GM13976 (cell line): ENCODE data around the gene SP140.

Source experiments
- DNase-seq: peaks from one replicate; pipeline ENCODE4 v3.0.0; 2012; ENCODE audit warnings: low spot score
- in situ Hi-C: fragments of 300-500 bp; cut with MboI; formaldehyde crosslinking; loops from one replicate; pipeline ENCODE4 v1.12.0; 2022; ENCODE audit warnings: low sequenced_read_pairs, mixed read lengths, inconsistent platforms; ENCODE audit not compliant: unreplicated experiment
- TF ChIP-seq, protein P1 (sequence below): IDR thresholded peaks from 2 replicates; pipeline ENCODE4 v1.5.1; 2012; ENCODE audit warnings: borderline replicate concordance, mild to moderate bottlenecking; ENCODE audit not compliant: insufficient read depth; ENCODE audit errors: extremely low read depth, missing control alignments, control extremely low read depth

The SP140 gene

DNA sequence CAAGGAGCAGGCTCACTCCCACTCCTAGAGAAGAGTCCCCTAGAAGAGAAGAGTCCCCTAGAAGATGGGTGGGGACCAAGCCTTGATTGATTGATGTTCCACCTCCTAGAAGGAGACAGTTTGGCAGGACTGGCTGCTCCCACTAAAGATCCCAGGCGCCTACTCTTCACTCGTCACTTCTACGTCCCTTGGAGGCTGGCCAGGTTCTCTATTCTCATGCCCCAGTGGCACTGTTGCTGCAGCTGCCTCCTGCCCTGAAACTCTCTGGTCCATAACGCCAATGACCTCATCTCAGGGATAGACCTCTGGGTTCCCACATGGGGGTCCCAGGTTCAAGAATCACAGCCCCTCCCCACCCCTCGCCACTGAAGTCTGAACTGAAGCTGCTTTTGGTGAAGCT lies 99.0 kb downstream of the SP140 start:
- DNase-seq: no peak
- TF ChIP-seq, protein P1, sequence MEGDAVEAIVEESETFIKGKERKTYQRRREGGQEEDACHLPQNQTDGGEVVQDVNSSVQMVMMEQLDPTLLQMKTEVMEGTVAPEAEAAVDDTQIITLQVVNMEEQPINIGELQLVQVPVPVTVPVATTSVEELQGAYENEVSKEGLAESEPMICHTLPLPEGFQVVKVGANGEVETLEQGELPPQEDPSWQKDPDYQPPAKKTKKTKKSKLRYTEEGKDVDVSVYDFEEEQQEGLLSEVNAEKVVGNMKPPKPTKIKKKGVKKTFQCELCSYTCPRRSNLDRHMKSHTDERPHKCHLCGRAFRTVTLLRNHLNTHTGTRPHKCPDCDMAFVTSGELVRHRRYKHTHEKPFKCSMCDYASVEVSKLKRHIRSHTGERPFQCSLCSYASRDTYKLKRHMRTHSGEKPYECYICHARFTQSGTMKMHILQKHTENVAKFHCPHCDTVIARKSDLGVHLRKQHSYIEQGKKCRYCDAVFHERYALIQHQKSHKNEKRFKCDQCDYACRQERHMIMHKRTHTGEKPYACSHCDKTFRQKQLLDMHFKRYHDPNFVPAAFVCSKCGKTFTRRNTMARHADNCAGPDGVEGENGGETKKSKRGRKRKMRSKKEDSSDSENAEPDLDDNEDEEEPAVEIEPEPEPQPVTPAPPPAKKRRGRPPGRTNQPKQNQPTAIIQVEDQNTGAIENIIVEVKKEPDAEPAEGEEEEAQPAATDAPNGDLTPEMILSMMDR: no peak
- in situ Hi-C loops: no loop called here

- in situ Hi-C loops: no loop called here
- TF ChIP-seq, protein P1: no peak
- DNase-seq: no peak
These were observed 100.0 kb downstream of the SP140 start for GRCh38 chr2:230325316-230326243.

DNA sequence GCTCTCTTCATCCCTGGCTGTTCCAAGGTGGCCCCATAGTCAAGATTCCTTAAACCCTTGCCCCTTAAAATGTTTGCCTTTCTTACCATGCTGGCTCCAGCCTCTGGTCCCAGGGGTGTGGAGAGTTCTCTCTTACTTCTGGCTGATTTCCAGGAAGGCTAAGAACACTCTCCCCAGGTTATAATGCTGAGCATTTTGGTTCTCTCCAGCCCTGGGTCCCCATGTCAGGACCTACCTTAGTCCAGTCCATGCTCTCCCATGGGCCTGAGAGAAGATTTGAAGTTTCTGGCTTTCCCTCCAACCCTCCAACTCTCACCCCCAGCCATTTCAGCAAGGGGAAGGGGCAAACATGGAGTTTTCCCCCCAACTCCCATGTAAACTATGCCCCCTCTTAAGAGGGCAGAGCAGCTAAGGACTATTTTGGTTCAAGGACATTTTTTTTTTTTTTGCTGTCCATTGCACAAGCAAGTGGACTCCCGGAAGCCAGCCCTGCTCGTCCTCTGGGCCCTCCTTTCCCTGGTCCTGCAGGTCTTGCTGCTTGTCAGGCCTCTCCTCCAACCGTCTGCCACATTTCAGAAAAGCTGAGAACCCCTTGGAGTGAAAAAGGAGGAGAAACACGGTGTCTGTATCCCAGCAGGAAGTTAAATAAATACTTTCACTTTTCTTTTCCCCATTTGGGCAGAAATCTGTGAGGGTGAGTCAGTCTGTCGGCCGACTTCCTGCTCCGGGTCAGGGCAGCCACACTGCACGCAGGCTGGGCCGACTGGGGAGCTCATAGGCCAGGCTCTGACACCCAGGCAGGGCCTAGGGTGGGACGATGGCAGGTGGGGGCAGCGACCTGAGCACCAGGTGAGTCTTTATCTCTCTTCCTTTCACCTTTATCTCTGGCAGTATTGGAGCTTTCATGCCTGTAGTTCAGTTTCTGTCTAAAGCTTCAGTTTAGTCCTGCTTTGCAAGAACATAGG lies 101.2 kb downstream of the SP140 start, which contains the start of gene SP140L:
TSS of gene SP140L (plus strand) at position 741 of the 965 bp plus-strand sequence. CDS start at position 818, 77 bp downstream.
- in situ Hi-C loops: no loop called here
- TF ChIP-seq, protein P1: no peak
- peak; percentile 80 for DNase-seq

- DNase-seq: peak; percentile 55
- TF ChIP-seq, protein P1: no peak
- in situ Hi-C loops: no loop called here
These were observed 102.0 kb downstream of the SP140 start for GRCh38 chr2:230327418-230328154.

DNA sequence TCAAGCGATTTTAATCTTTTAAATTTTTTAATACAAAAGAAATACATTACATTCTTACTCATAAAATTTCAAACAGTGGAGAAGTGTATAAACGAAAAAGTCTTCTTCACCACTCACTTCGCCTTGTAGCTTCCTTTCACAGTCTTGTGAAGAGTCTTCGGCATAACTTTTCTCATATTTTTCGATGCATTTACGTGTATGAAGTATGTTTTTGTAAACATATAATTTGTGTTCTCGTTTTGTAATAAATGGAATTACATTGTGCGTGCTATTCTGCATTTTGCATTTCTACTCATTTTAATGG lies 102.6 kb downstream of the SP140 start:
- no peak for DNase-seq
- TF ChIP-seq, protein P1: no peak
- in situ Hi-C loops: no loop called here
